Measurements from ENCODE around the gene COBL.
A peak's percentile ranks its signal among the peaks of the same experiment; 100 is the strongest.

COBL gene

DNA sequence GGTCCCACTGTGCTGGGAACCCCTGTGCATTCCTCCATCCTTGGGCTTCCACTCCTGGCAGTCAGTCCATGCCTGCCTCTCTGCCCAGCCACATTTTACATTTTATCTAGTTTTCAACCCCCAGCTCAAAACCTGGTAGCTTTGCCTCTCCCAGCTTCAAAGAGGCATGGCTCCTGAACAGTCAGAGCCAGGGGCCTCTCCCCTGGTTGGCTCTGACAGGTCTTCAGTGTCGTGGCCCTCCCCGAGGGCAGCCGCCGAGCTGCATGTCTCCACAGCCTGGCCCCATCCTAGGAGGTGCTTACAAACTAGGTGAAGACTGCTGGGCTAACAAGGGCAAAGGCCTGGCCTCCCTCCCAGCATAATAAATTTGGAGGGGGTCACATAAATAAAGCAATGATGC, 14.8 kb downstream of the COBL start:
- Histone ChIP-seq H3K27me3 (replicated peaks) (no peaks in the 10 kb centered on the region), H3K4me3 (ENCODE audit: low read depth, low read length) (no peak overlapping the region), H3K36me3 (replicated peaks) (no peaks in the 10 kb centered on the region), H3K27ac (no peak overlapping the region)
- TF ChIP-seq, protein P1, sequence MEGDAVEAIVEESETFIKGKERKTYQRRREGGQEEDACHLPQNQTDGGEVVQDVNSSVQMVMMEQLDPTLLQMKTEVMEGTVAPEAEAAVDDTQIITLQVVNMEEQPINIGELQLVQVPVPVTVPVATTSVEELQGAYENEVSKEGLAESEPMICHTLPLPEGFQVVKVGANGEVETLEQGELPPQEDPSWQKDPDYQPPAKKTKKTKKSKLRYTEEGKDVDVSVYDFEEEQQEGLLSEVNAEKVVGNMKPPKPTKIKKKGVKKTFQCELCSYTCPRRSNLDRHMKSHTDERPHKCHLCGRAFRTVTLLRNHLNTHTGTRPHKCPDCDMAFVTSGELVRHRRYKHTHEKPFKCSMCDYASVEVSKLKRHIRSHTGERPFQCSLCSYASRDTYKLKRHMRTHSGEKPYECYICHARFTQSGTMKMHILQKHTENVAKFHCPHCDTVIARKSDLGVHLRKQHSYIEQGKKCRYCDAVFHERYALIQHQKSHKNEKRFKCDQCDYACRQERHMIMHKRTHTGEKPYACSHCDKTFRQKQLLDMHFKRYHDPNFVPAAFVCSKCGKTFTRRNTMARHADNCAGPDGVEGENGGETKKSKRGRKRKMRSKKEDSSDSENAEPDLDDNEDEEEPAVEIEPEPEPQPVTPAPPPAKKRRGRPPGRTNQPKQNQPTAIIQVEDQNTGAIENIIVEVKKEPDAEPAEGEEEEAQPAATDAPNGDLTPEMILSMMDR (IDR thresholded peaks at IDR 0.05; ENCODE audit: low read depth, low read length, missing control alignments): no peak
- no peak for DNase-seq
- in situ Hi-C loops (cut with HindIII; ENCODE audit: low pct_ligation_motif_present, low sequenced_read_pairs): no loop called here

DNA sequence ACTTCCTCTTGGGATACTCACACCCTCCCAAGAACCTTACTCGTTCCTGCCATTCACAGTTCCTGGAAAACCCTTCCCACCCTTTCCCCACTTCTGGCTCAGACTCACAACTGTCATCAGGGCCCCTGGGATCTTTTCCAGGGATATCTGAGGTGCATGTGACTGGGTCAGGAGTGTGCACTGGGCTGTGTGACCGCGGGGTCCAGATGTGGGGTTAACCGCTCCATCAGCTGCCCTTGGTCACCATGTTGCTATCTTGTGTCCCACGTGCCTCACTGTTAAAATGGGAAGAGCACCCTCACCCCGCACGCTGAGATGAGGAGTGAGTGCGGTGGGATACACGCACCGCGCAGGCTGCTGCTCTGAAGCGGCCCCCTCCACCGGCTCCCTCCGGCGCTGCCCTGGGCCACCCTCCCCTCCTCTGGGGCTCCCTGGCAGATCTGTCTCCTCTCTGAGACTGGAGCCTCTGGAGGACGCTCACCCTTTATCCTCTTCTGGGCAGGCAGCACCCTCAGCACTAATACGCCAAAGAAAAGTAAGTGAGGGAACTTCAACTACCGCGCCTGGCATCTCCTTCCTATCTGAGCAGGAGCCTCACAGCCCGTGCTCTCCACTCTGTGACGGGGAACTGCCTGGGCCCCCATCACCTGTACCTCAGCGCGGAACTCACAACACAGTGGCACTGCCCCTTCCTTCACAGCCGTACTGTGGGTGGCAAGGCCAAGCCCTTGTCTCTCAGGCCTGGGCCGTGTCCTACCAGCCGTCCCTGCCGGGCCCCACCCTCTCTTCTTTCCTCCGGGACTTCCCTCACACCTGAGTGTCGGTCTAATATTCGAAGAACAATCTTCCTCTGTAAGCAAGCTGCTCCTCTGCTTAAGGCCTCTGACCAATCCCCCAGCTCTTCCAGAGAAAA, 15.6 kb downstream of the COBL start:
- no peaks in the 10 kb centered on the region for H3K36me3 ChIP-seq (replicated peaks)
- DNase-seq: no peak
- in situ Hi-C loops (cut with HindIII; ENCODE audit: low pct_ligation_motif_present, low sequenced_read_pairs): no loop called here
- no peaks in the 10 kb centered on the region for H3K27me3 ChIP-seq (replicated peaks)
- no peak overlapping the region for H3K4me3 ChIP-seq (ENCODE audit: low read depth, low read length)
- no peak overlapping the region for H3K27ac ChIP-seq
- TF ChIP-seq, protein P1 (IDR thresholded peaks at IDR 0.05; ENCODE audit: low read depth, low read length, missing control alignments): no peak

DNA sequence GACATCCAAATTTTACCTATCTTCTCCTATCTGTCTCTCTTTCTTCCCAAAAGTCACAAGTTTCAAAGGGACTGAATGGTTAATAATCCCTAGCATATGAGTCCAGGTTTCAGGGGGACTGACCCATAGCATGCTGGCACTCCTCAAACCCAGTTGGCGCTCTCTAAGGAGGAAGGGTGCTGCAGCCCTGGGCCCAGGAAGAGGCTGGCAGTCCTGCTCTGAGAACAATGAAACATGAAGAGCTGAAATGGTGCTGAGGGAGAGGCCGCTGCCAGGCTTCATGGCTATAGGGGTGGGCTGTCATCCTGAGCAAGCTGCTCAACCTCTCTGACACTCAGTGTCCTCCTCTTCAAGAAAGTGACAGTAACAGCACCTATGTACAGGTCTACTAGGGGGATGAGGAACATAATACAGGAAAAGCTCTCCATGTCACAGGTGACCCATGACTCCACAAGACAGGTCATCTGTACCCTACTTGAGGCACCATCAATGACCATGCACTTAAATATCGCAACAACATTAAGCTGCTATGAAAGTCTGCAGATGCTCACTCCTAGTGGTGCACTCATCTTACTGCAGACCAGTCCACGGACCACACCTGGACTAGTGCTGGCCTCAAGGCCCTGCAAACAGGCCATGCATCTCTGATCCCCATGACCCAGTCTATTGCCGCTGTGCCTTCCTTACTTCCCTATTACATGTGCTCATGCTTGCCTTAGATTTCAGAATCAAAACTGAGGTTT, 17.0 kb downstream of the COBL start:
- H3K27me3 ChIP-seq (replicated peaks): no peaks in the 10 kb centered on the region
- no peaks in the 10 kb centered on the region for H3K36me3 ChIP-seq (replicated peaks)
- in situ Hi-C loops (cut with HindIII; ENCODE audit: low pct_ligation_motif_present, low sequenced_read_pairs): no loop called here
- no peak overlapping the region for H3K27ac ChIP-seq
- TF ChIP-seq, protein P1 (IDR thresholded peaks at IDR 0.05; ENCODE audit: low read depth, low read length, missing control alignments): peak; percentile 13
- no peak overlapping the region for H3K4me3 ChIP-seq (ENCODE audit: low read depth, low read length)
- no peak for DNase-seq

DNA sequence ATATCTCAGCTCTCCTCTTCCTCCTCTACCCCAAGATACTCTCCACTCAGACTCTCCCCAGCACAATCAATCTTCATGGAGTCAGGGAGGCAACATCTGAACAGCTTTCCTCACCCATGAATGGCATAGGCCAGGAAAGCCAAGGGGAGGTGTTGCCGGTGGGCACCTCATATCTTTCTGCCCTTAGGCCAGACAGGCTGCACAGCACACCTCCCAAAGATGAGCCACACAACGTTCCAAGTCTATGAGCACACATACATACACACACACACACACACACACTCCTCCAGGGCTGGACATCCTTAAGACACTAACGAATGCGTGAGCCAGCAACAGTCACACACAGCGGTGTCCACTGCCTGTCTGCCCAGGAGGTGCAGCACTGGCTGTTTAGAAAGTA, 17.7 kb downstream of the COBL start:
- in situ Hi-C loops (cut with HindIII; ENCODE audit: low pct_ligation_motif_present, low sequenced_read_pairs): no loop called here
- Histone ChIP-seq H3K27ac (no peak overlapping the region), H3K4me3 (ENCODE audit: low read depth, low read length) (no peak overlapping the region), H3K36me3 (replicated peaks) (no peaks in the 10 kb centered on the region), H3K27me3 (replicated peaks) (no peaks in the 10 kb centered on the region)
- no peak for DNase-seq
- TF ChIP-seq, protein P1 (IDR thresholded peaks at IDR 0.05; ENCODE audit: low read depth, low read length, missing control alignments): no peak

DNA sequence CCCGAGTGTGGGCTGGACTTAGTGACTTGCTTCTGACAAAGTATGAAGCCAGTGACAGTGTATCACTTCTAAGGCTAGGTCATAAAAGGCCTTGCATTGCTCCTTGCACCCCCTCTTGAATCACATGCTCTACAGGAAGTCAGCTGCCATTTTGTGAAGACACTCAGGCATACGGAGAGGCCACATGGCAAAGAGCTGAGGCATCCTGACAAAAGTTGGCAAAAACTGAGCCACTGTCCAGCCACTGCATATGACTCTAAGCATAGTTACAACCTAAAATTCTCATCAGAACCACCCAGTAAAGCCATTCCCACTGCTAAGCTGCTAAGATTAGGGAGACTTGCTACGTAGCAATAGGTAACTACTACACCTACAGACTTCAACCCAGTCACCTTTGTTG, 18.6 kb downstream of the COBL start:
- in situ Hi-C loops (cut with HindIII; ENCODE audit: low pct_ligation_motif_present, low sequenced_read_pairs): no loop called here
- Histone ChIP-seq H3K4me3 (ENCODE audit: low read depth, low read length) (no peak overlapping the region), H3K36me3 (replicated peaks) (no peaks in the 10 kb centered on the region), H3K27me3 (replicated peaks) (no peaks in the 10 kb centered on the region), H3K27ac (no peak overlapping the region)
- no peak for DNase-seq
- TF ChIP-seq, protein P1 (IDR thresholded peaks at IDR 0.05; ENCODE audit: low read depth, low read length, missing control alignments): no peak

Measured in brain microvascular endothelial cell (primary cell).